Measurements from ENCODE around the gene ATF3. TPM values are rescaled to one million over a fixed set of nuclear protein-coding genes. Genes with fewer than 3 reads are reported as not detected.

The ATF3 gene
- total RNA-seq (2022; extraction: Qiagen RNA extraction; ENCODE audit: low read depth), result 32.7 to 51.8 TPM (median 44.0 TPM) in 5 replicates

GRCh38 chr1:212608392-212608958 is at the start of gene ATF3:
ATF3 (plus strand) TSS chr1:212608761; CDS start chr1:212615022, 6,261 bp downstream.

Other genes with a start within 250 kb of the ATF3 start
- 19.0 to 24.0 TPM (median 19.8 TPM) in 5 replicates for gene PACC1, start 193.9 kb upstream of the ATF3 start, total RNA-seq (2022; extraction: Qiagen RNA extraction; ENCODE audit: low read depth)
- 94.8 to 148 TPM (median 143 TPM) in 5 replicates for gene NENF, start 175.8 kb upstream of the ATF3 start, total RNA-seq (2022; extraction: Qiagen RNA extraction; ENCODE audit: low read depth)
- 18.4 to 34.7 TPM (median 32.8 TPM) in 5 replicates for gene BATF3, start 91.1 kb downstream of the ATF3 start, total RNA-seq (2022; extraction: Qiagen RNA extraction; ENCODE audit: low read depth)
- 26.8 to 41.6 TPM (median 29.4 TPM) in 5 replicates for gene NSL1, start 183.0 kb downstream of the ATF3 start, total RNA-seq (2022; extraction: Qiagen RNA extraction; ENCODE audit: low read depth)
- gene TATDN3, start 183.1 kb downstream of the ATF3 start, total RNA-seq (2022; extraction: Qiagen RNA extraction; ENCODE audit: low read depth), result 11.8 to 13.8 TPM (median 13.3 TPM) in 5 replicates
- gene SPATA45, start 238.9 kb downstream of the ATF3 start, total RNA-seq (2022; extraction: Qiagen RNA extraction; ENCODE audit: low read depth), result not detected in 5 replicates
- gene FLVCR1, start 249.5 kb downstream of the ATF3 start, total RNA-seq (2022; extraction: Qiagen RNA extraction; ENCODE audit: low read depth), result 9.0 to 18.2 TPM (median 17.2 TPM) in 5 replicates

All from A549 treated with RU486 at 1 μM for 4 hours (cell line).